ENCODE results near the gene INO80B.
"Not testable (repeated sequence)": the region's sequence is repeated elsewhere in the genome, so short reads cannot be mapped to it uniquely, and the experiment has no call there.

The INO80B gene

DNA sequence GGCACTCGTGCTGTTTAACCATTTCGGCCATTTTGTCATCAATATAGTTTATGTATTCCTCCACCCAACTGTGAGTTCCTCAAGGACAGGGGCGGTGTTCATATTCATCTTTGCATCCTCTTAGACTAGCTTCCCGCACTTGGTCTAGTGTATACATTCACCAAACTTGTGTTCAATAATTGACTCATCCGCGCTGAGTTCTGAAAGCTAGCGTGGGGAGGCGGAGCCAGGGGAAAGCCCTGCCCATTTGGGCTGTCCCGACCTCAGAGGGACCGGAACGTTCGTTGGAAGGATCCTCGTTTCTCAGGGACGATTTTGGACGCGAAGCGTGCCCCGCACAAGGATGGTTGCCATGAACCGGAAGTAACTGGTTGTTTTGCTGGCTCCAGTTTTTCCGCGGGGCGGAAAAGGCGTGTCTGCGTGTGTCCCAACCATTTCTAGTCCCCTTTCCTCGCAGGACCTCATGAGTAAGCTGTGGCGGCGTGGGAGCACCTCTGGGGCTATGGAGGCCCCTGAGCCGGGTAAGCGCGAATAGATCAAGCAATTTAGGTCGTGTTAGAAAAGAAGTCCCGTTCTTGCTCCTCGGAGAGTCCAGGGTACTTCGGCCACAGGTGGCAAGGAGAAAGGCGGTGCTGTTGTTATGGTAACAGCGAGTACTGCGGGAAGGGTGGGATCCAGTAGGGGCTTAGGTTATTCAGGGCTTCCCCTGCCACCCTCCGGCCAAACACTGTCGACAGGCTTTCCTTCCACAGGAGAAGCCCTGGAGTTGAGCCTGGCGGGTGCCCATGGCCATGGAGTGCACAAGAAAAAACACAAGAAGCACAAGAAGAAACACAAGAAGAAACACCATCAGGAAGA is at the start of gene INO80B:
TSS of gene INO80B (plus strand) at position 434 of the 858 bp plus-strand sequence. CDS start at position 464, 30 bp downstream.
- DNase-seq (ENCODE audit: low read depth in 1 of 2, low spot score in 1 of 2), result peak; percentile 96 to 98

DNA sequence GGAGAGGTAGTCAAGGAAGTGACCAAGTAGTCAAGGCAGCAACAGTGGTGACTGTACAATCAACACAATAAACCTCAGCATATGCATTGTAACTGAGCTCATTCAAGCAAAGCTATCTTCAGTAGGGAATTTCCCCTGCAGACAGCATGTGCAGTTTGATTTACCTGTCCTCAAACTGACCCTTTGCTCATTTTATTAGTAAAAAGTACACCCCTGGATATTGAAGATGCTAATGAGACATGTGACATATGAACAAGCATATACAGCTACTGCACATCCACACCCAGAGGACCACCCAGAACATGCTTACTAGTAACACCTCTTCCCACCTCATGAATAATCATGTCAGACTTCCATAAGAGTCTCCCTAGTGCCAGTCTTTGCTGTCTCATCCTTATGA is 48.9 kb upstream of the INO80B start:
- no peak for DNase-seq (ENCODE audit: low read depth in 1 of 2, low spot score in 1 of 2)

DNA sequence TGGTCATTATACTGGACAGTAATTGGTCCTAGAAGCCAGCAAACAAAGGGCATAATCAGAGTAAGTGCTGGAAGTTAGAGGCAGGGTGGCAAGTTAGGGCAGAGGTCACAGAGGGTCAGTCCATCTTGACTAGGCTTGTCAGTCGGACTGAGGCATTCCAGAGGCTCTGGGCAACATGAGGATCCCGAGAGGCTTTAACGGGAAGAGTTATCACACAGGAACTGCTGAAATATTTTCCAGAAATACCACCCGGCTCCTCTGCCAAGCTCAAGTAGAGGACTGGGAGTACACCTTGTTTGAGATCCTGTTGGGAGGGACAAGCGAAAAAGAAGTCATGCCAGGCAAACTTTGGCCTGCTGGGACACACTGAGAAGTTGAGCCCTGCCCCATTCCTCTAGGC is 47.2 kb upstream of the INO80B start:
- no peak for DNase-seq (ENCODE audit: low read depth in 1 of 2, low spot score in 1 of 2)

DNA sequence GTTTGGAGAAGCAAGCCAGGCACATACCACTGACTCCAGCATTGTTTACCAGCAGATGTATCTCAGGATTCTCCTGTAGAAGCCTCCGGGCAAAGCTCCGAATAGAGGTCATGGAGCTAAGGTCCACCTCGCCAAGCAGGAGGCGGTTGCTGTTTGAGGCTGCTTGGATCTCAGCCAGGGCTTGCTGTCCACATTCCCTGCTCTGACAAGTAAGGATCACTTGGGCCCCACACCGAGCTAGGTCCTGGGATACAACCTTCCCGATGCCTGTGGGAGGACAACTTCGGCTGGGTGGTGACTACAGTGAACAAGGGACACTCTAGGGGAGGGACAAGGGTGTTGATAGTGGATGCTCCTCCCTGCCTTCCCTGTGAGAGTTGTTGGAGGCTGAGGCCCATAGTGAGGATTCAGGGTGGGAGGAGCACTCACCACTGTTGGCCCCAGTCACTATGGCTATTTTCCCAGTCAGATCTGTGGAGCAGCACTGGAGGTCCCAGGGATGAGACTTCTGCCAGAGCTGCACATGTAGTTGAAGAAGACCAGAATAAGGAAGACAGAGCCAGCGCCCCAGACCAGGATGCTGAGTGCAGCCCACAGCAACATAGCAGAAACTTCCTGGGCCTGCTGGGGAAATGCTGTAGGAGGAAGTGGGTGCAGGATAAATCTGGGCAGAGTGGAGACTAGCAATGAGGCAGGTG is 41.7 kb upstream of the INO80B start:
- DNase-seq (ENCODE audit: low read depth in 1 of 2, low spot score in 1 of 2), result no peak

DNA sequence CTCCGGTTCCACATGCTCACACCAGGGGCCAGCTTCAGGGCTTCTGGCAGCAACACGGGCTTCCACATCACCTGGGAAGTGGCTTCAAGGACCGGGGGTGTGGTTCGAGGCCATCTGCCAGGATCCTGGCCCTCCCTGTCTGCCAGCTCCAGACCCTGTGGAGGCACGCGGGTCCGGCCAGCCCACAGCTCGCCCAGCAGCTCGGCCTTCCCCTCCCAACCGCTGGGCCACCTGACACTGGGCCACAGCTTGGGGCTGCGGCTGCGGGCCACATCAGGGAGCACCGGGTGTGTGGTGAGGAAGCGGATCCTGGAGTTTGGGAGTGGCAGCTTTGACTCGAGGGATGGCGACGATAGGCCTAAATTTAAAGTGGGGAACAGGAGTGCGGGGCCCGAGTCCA is 40.4 kb upstream of the INO80B start:
- no peak for DNase-seq (ENCODE audit: low read depth in 1 of 2, low spot score in 1 of 2)

DNA sequence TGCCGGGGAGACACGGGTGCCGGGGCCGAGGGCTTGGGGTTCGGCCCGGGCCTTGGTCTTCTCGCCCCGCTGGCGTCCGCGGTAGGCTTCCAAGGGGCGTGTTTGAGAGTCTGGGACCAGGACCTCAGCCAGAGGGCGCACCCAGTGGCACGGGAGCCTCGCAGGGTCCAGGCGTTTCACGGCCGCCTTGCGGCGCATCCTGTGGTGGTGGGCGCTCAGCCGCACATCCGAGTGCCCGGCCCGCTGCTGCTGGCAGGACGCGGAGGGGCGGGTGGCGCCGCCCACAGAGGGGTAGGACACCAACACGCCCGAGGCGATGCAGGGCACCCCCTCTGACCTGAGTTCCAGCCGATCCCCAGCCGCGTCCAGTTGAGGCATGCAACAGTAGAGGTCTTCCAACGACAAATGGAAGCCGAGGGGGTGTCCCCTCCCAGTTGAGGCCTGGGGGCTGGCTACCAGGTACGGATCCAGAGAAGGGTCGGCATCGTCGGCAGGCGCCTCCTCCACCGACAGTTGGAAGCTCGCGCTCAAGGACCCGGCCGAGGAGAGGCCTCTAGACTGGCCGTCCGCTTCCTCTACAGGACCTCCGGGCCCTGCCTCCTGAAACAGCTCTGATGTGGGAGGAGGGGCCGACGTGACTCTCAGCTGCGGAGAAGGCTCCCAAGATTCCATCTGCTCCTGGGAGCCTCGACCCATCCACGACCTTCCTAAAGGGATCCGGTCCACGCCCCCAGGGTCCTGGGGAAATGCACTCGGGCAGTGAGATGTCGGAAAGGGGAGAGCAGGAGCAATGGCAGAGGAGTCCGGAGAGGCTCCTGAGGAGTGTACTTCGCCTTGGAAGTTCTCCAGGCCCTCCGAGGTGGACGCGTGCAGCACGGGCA is 39.8 kb upstream of the INO80B start:
- DNase-seq (ENCODE audit: low read depth in 1 of 2, low spot score in 1 of 2), result no peak

DNA sequence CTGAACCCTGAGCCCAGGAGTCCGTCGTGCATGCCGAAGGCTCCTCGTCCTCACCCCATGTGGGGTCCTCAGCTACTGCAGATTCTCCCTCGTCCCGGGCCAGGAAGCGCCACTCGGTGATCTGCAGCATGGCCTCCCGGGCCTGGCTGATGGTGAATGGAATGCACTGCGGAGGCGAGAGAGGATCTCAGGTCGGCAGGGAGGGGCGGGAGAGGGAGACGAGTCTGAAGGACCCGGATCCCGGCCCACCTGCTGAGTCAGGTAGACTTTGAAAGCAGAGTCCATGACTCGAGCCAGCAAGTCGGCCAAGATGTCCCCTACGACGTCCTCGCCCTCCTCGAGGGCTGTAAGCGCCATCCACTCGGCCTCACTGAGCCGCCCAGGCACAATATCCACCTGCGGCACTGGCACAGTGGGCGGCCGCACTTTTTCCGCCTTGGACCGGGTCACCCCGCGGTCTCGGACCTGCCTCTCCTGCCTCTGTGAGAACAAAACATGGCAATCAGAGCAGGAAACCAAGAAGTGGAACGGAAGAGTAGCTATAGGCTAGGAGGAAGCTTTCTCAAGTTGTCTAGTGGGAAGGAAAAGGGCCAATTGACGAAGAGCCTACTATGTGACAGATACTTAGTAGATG is 39.0 kb upstream of the INO80B start:
- no peak for DNase-seq (ENCODE audit: low read depth in 1 of 2, low spot score in 1 of 2)

DNA sequence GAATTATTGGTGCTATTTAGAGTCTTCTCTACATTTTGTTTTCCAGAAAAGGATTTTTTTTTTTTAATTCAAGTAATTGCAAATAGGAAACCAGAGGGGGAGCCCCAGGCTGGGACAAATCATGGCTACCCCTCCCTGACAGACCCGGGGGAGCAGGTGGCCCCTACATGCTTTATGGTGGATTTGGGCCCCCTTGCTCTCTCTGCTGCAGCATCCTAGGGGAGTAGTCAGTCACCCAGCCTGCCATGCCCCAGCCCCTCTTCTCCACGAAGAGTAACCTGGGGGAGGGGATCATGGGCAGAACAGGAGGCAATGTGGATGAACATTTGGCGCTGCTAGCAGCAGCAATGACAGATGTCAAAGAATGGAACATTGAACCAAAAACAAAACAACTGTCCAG is 38.1 kb upstream of the INO80B start:
- no peak for DNase-seq (ENCODE audit: low read depth in 1 of 2, low spot score in 1 of 2)

DNA sequence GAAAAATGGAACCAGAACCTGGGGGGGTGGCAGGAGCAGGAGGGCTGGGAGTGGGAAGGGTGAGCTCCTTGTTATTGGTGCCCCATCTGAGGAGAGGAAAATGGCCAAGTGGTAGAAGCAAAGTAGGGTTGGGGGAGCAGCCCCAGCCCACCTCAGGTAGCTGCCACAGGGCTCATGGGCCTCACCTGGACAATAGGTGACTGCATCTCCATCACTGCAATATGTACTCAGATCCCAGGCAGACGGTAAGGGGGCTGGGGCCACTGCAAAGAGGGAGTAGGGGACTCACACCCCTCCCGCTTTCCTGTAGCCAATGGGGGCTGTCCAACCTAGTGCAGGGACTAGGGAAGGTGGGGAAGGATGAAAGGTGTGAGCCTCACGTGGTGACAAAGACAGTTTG is 37.7 kb upstream of the INO80B start:
- DNase-seq (ENCODE audit: low read depth in 1 of 2, low spot score in 1 of 2), result no peak

DNA sequence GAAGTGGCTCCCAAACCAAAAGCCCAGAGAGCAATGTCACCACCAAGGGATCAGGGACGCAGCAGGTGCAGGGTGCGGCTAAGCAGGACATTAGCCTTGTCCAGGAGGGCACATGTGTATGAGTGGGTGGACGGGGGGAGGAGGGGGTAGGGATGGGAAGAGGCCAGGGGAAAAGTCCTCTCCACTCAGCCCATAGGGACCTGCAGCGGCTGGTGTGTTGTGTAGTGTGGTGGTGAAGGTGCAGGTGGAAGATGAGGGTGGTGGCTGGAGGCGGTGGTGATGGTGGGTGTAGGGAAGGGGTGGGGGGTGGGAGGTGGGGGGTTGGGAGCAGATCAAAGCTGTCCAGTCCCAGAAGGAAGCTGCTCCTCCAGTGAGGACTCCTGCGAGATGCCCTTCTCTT is 37.1 kb upstream of the INO80B start:
- no peak for DNase-seq (ENCODE audit: low read depth in 1 of 2, low spot score in 1 of 2)

DNA sequence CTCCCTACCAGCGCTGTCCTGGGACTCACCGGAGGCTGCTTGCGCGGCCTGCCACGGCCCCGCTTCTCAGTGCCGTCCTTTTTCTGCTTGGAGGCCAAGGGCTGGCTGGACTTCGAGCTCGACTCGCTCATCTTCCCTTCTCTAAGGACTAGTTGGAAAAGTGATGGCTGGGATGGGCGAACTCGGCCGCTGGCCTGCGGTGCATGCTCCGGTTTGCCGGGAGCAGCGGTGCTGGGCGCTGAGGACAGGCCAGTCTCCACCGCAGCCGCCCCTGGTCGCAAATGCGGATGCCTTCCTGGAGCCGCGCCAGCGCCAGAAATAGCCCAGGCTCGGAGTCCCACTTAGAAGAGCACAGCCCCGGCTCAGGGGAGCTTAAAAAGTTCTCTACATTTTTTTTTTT is 36.6 kb upstream of the INO80B start:
- no peak for DNase-seq (ENCODE audit: low read depth in 1 of 2, low spot score in 1 of 2)

DNA sequence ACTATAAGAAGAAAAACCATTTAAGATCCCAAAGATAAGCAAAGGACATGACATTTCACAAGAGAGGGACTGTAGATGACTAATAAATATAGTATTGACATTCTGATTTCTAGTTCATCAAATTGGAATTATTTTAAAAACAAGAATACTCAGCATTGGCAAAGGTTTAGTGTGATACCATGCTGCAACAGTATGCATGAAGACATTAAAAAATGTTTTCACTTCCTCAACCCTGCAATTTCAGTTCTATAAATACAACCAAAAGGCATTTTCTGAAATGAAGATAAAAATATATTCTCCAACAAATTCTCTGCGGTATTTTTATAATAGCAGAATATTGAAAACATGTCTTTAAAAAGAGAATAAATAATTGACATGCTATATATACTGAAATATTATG is 35.5 kb upstream of the INO80B start:
- DNase-seq (ENCODE audit: low read depth in 1 of 2, low spot score in 1 of 2), result no peak

DNA sequence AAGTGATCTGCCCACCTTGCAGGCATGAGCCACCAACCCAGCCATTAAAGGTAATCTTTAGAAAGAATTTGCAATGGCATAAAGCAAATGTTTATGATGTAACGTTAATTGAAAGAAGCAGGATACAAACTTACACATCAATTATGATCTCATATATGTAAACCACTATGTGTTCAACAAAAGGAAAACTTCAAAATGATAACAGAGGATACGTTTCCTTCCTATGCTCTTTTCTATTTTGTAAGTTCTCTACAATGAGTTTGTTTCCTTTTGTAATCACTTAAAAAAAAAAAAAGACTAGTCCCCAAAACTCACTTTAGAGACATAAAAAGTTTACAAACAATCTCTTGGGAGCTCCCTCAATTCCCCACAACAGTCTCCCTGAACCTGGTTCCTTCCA is 34.9 kb upstream of the INO80B start:
- no peak for DNase-seq (ENCODE audit: low read depth in 1 of 2, low spot score in 1 of 2)

DNA sequence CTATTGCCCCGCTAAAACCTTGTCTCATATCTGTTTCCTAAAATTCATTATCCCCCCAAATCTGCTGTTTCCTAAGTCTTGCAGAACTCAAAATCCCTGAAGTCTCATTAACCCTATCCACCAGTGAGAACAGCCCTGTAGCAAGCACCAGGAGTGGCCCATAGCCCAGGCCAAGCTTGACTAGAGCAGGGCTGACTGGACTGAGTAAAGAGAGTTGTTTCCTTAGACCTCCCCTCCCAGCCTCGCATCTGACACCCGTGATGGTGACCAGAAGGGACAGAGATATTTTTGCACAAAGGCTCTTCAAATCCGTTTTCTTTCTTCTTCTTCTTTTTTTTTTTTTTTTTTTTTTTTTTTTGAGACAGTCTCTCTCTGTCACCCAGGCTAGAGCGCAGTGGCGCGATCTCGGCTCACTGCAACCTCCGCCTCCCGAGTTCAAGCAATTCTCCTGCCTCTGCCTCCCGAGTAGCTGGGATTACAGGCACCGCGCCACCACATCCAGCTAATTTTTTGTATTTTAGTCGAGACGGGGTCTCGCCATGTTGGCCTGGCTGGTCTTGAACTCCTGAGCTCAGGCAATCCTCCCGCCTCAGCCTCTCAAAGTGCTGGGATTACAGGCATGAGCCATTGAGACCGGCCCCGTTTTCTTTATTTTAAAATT is 34.3 kb upstream of the INO80B start:
- not testable (repeated sequence) for DNase-seq (ENCODE audit: low read depth in 1 of 2, low spot score in 1 of 2)

DNA sequence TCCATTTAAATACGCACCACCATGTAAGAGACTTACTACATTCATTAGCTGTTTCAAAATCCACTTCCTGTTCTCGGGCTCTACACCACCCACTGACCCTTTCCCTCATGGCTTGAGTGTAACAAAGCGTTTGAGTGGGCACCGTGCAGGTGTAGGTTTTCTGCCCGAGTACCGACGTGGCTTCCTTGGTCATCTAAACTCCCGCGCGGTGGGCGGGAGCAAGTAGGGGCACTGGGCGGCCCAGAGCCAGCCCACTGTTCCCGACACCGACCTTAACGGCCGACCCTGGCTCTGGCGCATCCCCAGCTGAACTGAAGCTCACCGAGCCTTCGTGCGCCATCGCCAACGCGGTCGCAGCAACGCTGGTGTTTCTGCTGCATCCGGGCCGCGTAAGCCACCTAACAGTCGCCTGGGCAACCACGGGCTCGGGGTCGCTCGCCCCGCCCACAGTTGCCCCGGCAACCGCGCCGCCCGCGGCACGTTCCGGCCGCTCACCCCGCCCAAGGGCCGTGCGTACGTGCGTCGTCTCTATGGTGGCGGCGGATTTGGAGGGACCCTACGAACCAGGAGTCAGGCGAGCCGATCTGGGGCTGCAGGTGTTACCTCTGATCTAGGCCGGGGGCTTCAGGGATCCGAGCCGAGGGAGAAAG is 33.5 kb upstream of the INO80B start, which contains the start of the genes C2orf81 and WDR54:
TSS of gene C2orf81 (minus strand) at position 399 of the 650 bp plus-strand sequence. CDS start at position 340, 59 bp downstream.
TSS of gene WDR54 (plus strand) at position 510 of the 650 bp plus-strand sequence. CDS start 424 bp downstream, outside the sequence.
- DNase-seq (ENCODE audit: low read depth in 1 of 2, low spot score in 1 of 2), result peak; percentile 87 to 90

DNA sequence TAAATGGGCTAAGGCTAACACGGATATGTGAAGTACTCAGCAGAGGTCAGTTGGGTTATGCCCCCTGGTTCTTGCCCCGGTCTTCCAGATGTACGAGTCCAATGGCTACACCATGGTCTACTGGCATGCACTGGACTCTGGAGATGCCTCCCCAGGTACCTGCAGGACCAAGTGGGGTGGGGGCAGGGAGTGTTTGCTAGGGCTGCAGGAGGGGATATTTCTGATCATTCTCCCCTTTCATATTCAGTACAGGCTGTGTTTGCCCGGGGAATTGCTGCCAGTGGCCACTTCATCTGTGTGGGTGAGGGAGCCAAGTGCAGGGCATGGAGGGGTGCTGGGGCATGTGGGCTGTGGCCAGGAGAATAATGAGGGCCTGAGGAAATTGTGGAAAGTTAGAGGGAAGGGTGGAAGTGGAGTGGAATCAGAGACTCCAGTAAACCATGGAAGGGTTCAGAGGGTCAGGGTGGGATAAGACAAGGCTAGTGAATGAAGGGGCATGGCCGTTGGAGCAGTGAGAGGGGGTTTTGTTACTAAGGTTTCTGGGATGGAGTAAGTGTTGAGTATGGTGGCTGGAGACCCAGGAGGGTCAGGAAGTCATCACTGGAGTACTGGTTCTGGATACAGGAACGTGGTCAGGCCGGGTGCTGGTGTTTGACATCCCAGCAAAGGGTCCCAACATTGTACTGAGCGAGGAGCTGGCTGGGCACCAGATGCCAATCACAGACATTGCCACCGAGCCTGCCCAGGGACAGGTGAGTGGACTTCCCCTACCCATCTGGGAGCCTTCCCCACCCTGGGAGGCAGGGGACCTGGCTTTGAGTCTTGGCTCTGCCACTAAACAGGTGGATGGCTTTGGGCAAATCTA is 31.4 kb upstream of the INO80B start:
- no peak for DNase-seq (ENCODE audit: low read depth in 1 of 2, low spot score in 1 of 2)

DNA sequence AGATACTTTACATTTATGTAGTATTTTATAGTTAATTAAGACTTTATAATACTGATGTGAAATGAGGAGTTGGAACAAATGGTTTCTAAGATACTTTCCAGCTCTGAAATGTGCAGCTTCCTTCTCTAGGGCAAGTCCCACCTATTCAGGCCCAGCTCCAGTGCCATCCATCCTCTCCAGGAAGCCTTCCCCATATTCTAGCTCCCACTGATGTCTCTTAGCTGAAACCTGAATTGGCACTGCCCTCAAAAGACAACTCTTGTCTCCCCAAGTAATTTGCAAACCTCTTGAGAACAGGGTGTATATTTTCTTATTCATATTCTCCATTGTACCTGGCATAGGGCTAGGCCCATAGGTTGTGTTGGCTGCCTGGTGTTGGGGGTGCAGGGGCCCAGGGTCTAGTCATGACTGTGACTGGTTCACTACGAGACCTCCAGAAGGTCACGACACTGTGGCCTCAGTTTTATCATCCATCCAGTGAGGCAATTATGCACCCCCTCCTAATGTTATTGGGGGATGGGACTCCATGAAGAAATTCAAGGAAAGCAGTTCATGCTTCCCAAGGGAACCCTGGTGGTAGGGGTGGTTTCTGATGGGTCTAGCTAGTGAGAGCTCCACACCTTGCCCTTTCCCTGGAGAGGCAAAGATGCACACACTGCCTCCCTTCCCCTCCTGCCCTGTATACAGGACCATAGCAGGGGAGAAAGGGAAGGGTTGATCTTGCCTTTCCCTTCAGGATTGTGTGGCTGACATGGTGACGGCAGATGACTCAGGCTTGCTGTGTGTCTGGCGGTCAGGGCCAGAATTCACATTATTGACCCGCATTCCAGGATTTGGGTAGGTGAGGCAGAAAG is 30.5 kb upstream of the INO80B start:
- DNase-seq (ENCODE audit: low read depth in 1 of 2, low spot score in 1 of 2), result no peak

DNA sequence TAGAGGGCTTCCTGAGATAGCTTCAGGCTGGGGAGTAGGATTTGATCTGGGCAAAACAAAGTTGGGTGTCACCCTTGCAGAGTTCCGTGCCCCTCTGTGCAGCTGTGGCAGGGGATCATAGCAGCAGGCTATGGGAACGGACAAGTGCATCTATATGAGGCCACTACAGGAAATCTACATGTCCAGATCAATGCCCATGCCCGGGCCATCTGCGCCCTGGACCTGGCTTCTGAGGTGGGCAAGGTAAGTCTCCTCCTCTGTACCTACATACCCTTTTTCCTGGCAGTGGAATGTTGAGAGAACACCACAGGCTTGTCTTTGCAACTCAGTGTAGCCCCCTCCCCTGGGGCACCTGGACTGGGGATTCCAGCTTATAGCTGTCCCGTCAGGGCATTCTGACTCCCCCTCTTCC is 29.9 kb upstream of the INO80B start:
- no peak for DNase-seq (ENCODE audit: low read depth in 1 of 2, low spot score in 1 of 2)
